Activated naive CD4-positive, alpha-beta T cell treated with anti-CD3 and anti-CD28 coated beads, Interleukin-2, amount 10 ng/mL, durations not matched to agents 7 days and 5 days (primary cell): ENCODE results near the gene HSP90AA1.
A peak's percentile ranks its signal among the peaks of the same experiment; 100 is the strongest.
"Not testable (repeated sequence)": the region's sequence is repeated elsewhere in the genome, so short reads cannot be mapped to it uniquely, and the experiment has no call there.

Experiments
- CTCF ChIA-PET: fragments of 350-600 bp; sonication (Branson Sonifier 250); formaldehyde crosslinking; loops from one replicate; lab custom pipeline; 2021; ENCODE audit warnings: antibody characterized with exemption; lab: Charles Lee
- DNase-seq: peaks from one replicate; pipeline ENCODE4 v3.0.0-alpha.2; 2020
- H3K27ac Mint-ChIP-seq: one replicate; pipeline ENCODE4 v1.8.0; 2021; ENCODE audit warnings: mild to moderate bottlenecking, moderate library complexity, mixed read lengths
- H3K27me3 Mint-ChIP-seq: one replicate; pipeline ENCODE4 v1.8.0; 2021; ENCODE audit warnings: mild to moderate bottlenecking, mixed read lengths
- H3K36me3 Mint-ChIP-seq: one replicate; pipeline ENCODE4 v1.8.0; 2021; ENCODE audit warnings: mixed read lengths
- H3K4me1 Mint-ChIP-seq: one replicate; pipeline ENCODE4 v1.8.0; 2021; ENCODE audit warnings: mixed read lengths
- H3K4me3 Mint-ChIP-seq: one replicate; pipeline ENCODE4 v1.8.0; 2021; ENCODE audit warnings: mild to moderate bottlenecking, moderate library complexity, mixed read lengths
- H3K9me3 Mint-ChIP-seq: one replicate; pipeline ENCODE4 v1.8.0; 2021; ENCODE audit warnings: mixed read lengths

HSP90AA1 gene

GRCh38 chr14:102086709-102086971 is 204 bp downstream of the HSP90AA1 start:
- CTCF ChIA-PET = no interaction called here
- peak overlapping the region; percentile 95 for H3K27ac Mint-ChIP-seq
- no peak for DNase-seq
- H3K4me1 Mint-ChIP-seq = peaks cover 67% of the 10 kb centered on the region
- H3K4me3 Mint-ChIP-seq = peak overlapping the region; percentile 89
- H3K27me3 Mint-ChIP-seq = no peaks in the 10 kb centered on the region
- peaks cover 50% of the 10 kb centered on the region for H3K36me3 Mint-ChIP-seq
- no peaks in the 10 kb centered on the region for H3K9me3 Mint-ChIP-seq

DNA sequence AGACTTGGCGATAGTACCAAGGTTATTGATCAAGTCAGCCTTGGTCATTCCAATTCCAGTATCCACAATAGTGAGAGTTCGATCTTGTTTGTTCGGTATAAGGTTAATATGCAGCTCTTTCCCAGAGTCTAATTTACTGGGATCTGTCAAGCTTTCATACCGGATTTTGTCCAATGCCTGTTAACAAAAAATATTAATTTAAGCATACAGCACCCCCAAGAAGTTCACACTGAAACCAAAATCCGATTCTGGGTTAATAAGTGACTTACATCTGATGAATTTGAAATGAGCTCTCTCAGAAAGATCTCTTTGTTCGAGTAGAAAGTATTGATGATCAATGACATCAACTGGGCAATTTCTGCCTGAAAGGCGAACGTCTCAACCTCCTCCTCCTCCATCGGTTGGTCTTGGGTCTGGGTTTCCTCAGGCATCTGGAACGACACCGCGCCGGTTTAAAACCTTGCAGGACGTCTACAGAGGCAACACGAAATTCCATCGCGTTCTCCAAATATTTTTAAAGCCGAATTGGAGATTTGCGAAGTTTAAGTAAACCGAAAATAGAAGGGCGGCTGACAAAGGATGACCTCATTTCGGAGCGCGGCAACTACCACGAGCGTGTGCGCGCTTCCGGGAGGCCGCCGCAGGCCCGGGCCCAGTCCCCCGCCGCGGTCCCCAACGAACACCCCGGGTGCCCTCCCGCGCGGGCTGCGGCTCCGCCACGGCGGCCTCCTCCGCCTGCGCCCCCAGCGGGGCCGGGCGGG is 716 bp downstream of the HSP90AA1 start:
- no peaks in the 10 kb centered on the region for H3K27me3 Mint-ChIP-seq
- CTCF ChIA-PET = no interaction called here
- peak overlapping the region; percentile 99 for H3K4me3 Mint-ChIP-seq
- peak overlapping the region; percentile 93 for H3K27ac Mint-ChIP-seq
- no peaks in the 10 kb centered on the region for H3K9me3 Mint-ChIP-seq
- H3K4me1 Mint-ChIP-seq = peaks cover 70% of the 10 kb centered on the region
- peak; percentile 76 for DNase-seq
- peaks cover 55% of the 10 kb centered on the region for H3K36me3 Mint-ChIP-seq

- Mint-ChIP-seq H3K36me3 (peaks cover 61% of the 10 kb centered on the region), H3K4me1 (peaks cover 76% of the 10 kb centered on the region), H3K4me3 (peak overlapping the region; percentile 99), H3K9me3 (no peaks in the 10 kb centered on the region), H3K27me3 (no peaks in the 10 kb centered on the region), H3K27ac (peak overlapping the region; percentile 93)
- no peak for DNase-seq
- CTCF ChIA-PET = interaction anchor here (1.4 to 1.5 kb wide), 2 partner anchors 11 to 13 kb away, joined by 3 to 7 read pairs; no protein-coding TSS in a partner anchor
Measured at GRCh38 chr14:102085488-102085887, 1.4 kb downstream of the HSP90AA1 start.

GRCh38 chr14:102084931-102085330 is 1.9 kb downstream of the HSP90AA1 start:
- Mint-ChIP-seq H3K27me3 (no peaks in the 10 kb centered on the region), H3K4me1 (peaks cover 73% of the 10 kb centered on the region), H3K36me3 (peaks cover 66% of the 10 kb centered on the region), H3K27ac (peak overlapping the region; percentile 93), H3K9me3 (no peaks in the 10 kb centered on the region), H3K4me3 (peak overlapping the region; percentile 99)
- no peak for DNase-seq
- CTCF ChIA-PET = interaction anchor here (1.0 to 1.5 kb wide), 3 partner anchors 11 to 229 kb away, joined by 3 to 7 read pairs (median 4); no protein-coding TSS in a partner anchor

GRCh38 chr14:102084522-102084921 is 2.3 kb downstream of the HSP90AA1 start:
- peaks cover 69% of the 10 kb centered on the region for H3K4me1 Mint-ChIP-seq
- H3K9me3 Mint-ChIP-seq, DNase-seq, H3K27me3 Mint-ChIP-seq: not testable (repeated sequence)
- peaks cover 70% of the 10 kb centered on the region for H3K36me3 Mint-ChIP-seq
- peak overlapping the region; percentile 99 for H3K4me3 Mint-ChIP-seq
- CTCF ChIA-PET = interaction anchor here (1.0 to 1.5 kb wide), 3 partner anchors 12 to 229 kb away, joined by 3 to 7 read pairs (median 4); no protein-coding TSS in a partner anchor
- H3K27ac Mint-ChIP-seq = peak overlapping the region; percentile 93

DNA sequence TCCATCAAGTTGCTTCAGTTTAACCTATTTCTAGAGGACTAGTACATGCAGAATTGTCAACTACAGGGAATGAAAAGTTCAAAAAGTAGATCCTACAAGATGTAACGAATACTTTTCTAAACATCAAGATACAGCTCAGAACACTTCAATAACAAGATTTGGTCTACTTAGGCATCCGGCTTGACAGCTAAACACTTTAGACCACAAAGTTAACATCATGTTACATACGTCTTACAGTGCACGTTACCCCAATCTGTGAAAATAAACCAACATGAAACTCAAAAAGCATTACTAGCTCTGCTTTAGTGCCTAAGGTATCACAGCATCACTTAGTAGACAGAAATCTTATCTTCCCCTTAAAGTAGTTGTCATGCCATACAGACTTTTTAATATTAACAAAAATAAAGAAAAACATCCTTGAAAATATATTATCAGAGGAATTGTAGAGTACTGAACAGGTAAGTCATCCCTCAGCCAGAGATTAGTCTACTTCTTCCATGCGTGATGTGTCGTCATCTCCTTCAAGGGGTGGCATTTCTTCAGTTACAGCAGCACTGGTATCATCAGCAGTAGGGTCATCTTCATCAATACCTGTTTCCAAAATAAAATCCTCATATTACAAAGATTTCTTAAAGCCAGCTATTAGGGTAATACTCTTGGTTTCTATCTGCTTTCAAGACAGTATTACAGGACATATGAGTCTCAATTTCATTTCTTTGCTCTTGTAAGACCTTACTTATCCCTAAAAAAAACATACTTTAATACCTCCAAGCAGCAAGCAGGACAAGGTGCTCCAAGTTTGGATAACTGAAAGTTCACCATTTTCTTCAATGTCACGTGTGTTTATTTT is 5.4 kb downstream of the HSP90AA1 start:
- no peak for DNase-seq
- peaks cover 54% of the 10 kb centered on the region for H3K4me1 Mint-ChIP-seq
- peaks cover 76% of the 10 kb centered on the region for H3K36me3 Mint-ChIP-seq
- H3K4me3 Mint-ChIP-seq = no peak overlapping the region
- no peaks in the 10 kb centered on the region for H3K27me3 Mint-ChIP-seq
- H3K27ac Mint-ChIP-seq = no peak overlapping the region
- no peaks in the 10 kb centered on the region for H3K9me3 Mint-ChIP-seq
- CTCF ChIA-PET = interaction anchor here (1.5 kb wide), 1 partner anchor 15 kb away, joined by 7 read pairs; no protein-coding TSS in a partner anchor

DNA sequence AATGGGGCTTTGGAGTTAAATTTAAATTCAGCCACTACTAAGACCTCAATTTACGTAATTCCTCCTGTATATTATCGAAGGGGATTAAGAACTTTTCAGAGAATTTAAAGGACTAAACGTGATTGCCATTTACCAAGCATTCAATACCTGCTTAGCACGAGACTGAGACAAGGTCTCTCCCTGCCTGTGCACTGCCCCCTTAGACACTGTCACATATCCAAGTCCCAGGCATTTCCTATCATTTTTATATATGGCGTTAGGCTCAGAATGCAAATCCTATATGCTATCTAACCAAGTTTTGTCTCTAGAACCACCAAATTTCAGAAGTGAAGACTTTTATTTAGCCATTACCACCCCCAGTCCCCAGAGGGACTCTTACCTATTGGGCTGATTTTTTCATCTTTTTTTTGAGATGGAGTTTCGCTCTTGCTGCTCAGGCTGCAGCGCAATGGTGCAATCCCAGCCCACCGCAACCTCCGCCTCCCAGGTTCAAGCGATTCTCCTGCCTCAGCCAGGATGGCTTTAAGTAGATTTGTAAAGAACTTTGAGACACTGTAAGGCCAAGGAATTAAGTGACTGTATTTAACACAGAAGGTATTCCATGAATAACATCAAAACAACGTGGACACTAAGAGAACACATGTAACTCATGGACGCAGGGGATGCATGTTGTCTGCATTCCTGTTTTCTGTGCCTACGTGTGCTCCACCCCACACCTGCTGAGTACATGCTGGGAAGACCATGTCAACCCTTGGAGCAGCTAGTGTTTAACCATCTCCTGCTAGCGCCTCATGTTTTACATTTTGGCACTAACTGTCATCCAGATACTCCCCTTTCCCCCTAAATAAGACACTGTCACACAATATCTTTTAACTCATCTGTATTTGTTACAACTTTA is 6.4 kb downstream of the HSP90AA1 start:
- CTCF ChIA-PET = interaction anchor here (1.5 kb wide), 1 partner anchor 16 kb away, joined by 7 read pairs; no protein-coding TSS in a partner anchor
- peaks cover 45% of the 10 kb centered on the region for H3K4me1 Mint-ChIP-seq
- peaks cover 66% of the 10 kb centered on the region for H3K36me3 Mint-ChIP-seq
- no peak overlapping the region for H3K4me3 Mint-ChIP-seq
- DNase-seq = no peak
- no peaks in the 10 kb centered on the region for H3K9me3 Mint-ChIP-seq
- H3K27me3 Mint-ChIP-seq = no peaks in the 10 kb centered on the region
- H3K27ac Mint-ChIP-seq = no peak overlapping the region

GRCh38 chr14:102079700-102079979 is 7.2 kb downstream of the HSP90AA1 start:
- peak overlapping the region; percentile 30 for H3K27ac Mint-ChIP-seq
- no peaks in the 10 kb centered on the region for H3K27me3 Mint-ChIP-seq
- no peaks in the 10 kb centered on the region for H3K9me3 Mint-ChIP-seq
- no peak for DNase-seq
- peaks cover 58% of the 10 kb centered on the region for H3K36me3 Mint-ChIP-seq
- H3K4me1 Mint-ChIP-seq = peaks cover 37% of the 10 kb centered on the region
- CTCF ChIA-PET = no interaction called here
- H3K4me3 Mint-ChIP-seq = no peak overlapping the region

- H3K36me3 Mint-ChIP-seq = peaks cover 53% of the 10 kb centered on the region
- CTCF ChIA-PET = interaction anchor here (0.6 to 0.7 kb wide), 2 partner anchors 17 to 66 kb away, joined by 3 read pairs; no protein-coding TSS in a partner anchor
- H3K9me3 Mint-ChIP-seq = no peaks in the 10 kb centered on the region
- H3K4me1 Mint-ChIP-seq = peaks cover 31% of the 10 kb centered on the region
- no peak for DNase-seq
- no peak overlapping the region for H3K4me3 Mint-ChIP-seq
- H3K27ac Mint-ChIP-seq = peak overlapping the region; percentile 30
- no peaks in the 10 kb centered on the region for H3K27me3 Mint-ChIP-seq
Measured at GRCh38 chr14:102078831-102079699, 7.8 kb downstream of the HSP90AA1 start.

- CTCF ChIA-PET = interaction anchor here (0.6 to 0.7 kb wide), 2 partner anchors 18 to 67 kb away, joined by 3 read pairs; no protein-coding TSS in a partner anchor
- H3K36me3 Mint-ChIP-seq = peaks cover 46% of the 10 kb centered on the region
- not testable (repeated sequence) for DNase-seq, H3K27me3 Mint-ChIP-seq, H3K4me3 Mint-ChIP-seq, H3K9me3 Mint-ChIP-seq
- peaks cover 24% of the 10 kb centered on the region for H3K4me1 Mint-ChIP-seq
- H3K27ac Mint-ChIP-seq = peak overlapping the region; percentile 64
Measured at GRCh38 chr14:102078361-102078791, 8.5 kb downstream of the HSP90AA1 start.

DNA sequence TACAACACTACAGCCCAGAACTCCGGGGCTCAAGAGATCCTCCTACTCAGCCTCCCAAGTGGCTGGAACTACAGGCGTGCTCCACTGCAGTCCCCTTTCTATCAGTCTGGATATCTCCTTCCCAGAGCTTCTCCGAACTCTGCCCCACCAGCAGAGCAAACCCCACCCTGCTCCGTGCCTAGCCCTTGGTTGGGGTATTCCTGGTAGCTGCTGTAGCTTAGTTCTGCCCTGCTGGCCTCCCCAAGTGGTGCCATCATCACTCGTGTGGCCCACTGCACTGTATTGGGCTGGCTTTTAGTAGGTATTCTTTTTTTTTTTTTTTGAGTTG is 9.5 kb downstream of the HSP90AA1 start:
- H3K27me3 Mint-ChIP-seq = no peaks in the 10 kb centered on the region
- no peak overlapping the region for H3K27ac Mint-ChIP-seq

GRCh38 chr14:102075155-102075554 is 11.7 kb downstream of the HSP90AA1 start:
- H3K4me1 Mint-ChIP-seq = no peaks in the 10 kb centered on the region
- no peak for DNase-seq
- H3K27ac Mint-ChIP-seq = peak overlapping the region; percentile 19
- H3K36me3 Mint-ChIP-seq = peaks cover 15% of the 10 kb centered on the region
- H3K9me3 Mint-ChIP-seq = no peaks in the 10 kb centered on the region
- H3K27me3 Mint-ChIP-seq = no peaks in the 10 kb centered on the region
- no peak overlapping the region for H3K4me3 Mint-ChIP-seq
- CTCF ChIA-PET = no interaction called here

More for the DNA sequence above, 9.5 kb downstream of the HSP90AA1 start:
- Mint-ChIP-seq H3K4me1 (peaks cover 16% of the 10 kb centered on the region), H3K4me3 (no peak overlapping the region), H3K36me3 (peaks cover 36% of the 10 kb centered on the region), H3K9me3 (no peaks in the 10 kb centered on the region)
- CTCF ChIA-PET = no interaction called here
- no peak for DNase-seq

- H3K36me3 Mint-ChIP-seq = peaks cover 8% of the 10 kb centered on the region
- no peaks in the 10 kb centered on the region for H3K4me1 Mint-ChIP-seq
- no peak overlapping the region for H3K27ac Mint-ChIP-seq
- no peaks in the 10 kb centered on the region for H3K9me3 Mint-ChIP-seq
- DNase-seq = no peak
- no peaks in the 10 kb centered on the region for H3K27me3 Mint-ChIP-seq
- H3K4me3 Mint-ChIP-seq = no peak overlapping the region
- CTCF ChIA-PET = no interaction called here
Measured at GRCh38 chr14:102074415-102074964, 12.4 kb downstream of the HSP90AA1 start.
